Measurements from ENCODE around the gene TMEM135.
A peak's percentile ranks its signal among the peaks of the same experiment; 100 is the strongest.

The TMEM135 gene

DNA sequence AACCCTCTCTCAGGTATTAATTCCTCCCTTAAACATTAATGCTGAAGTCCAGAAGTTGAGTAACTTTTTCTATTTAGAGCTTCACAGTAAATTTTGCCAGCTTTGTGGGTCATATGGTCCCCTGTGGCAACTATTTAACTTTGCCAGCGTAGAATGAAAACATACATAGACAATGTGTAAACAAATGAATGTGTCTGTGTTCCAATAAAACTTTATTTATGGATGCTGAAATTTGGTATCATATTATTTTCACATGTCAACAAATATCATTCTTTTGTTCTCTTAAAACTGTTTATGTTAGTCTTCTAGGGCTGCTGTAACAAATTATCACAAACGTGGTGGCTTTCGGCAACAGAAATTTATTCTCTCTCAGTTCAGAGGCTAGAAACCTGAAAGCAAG is 85.1 kb downstream of the TMEM135 start:
- TF ChIP-seq CTCF (IDR thresholded peaks at IDR 0.05; ENCODE audit: control insufficient read depth, extremely low read depth, insufficient read depth) = no peak
- DNase-seq (ENCODE audit: low read depth) = peak; percentile 71
- H3K4me3 ChIP-seq (ENCODE audit: low read depth, low read length) = no peak overlapping the region

GRCh38 chr11:87125257-87125656 is 87.5 kb downstream of the TMEM135 start:
- TF ChIP-seq CTCF (IDR thresholded peaks at IDR 0.05; ENCODE audit: control insufficient read depth, extremely low read depth, insufficient read depth) = no peak
- DNase-seq (ENCODE audit: low read depth) = no peak
- no peak overlapping the region for H3K4me3 ChIP-seq (ENCODE audit: low read depth, low read length)

DNA sequence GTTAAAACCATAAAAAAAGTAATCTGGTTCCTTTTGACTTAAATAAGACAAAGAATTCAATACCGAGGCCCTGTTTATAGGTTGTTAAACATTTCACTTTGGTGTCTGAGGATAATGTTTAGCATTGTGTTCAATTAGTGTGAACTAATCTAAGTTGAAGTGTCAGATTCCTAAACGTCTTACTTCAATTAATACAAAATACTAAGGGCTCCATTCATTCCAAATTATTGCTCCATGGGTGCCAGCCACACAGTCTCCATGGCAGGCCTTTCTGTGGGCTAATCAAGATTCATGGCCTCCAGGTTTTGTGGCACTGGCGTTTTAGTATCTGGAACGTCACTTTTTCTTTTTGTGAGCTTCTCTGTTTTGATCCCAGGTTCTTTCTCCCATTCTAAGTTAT is 89.4 kb downstream of the TMEM135 start:
- H3K4me3 ChIP-seq (ENCODE audit: low read depth, low read length) = no peak overlapping the region
- TF ChIP-seq CTCF (IDR thresholded peaks at IDR 0.05; ENCODE audit: control insufficient read depth, extremely low read depth, insufficient read depth) = no peak
- no peak for DNase-seq (ENCODE audit: low read depth)

- peak; percentile 50 for DNase-seq (ENCODE audit: low read depth)
- H3K4me3 ChIP-seq (ENCODE audit: low read depth, low read length) = no peak overlapping the region
- TF ChIP-seq CTCF (IDR thresholded peaks at IDR 0.05; ENCODE audit: control insufficient read depth, extremely low read depth, insufficient read depth) = no peak
Observed at GRCh38 chr11:87128372-87128771, 90.6 kb downstream of the TMEM135 start.

GRCh38 chr11:87134524-87135106 is 96.9 kb downstream of the TMEM135 start:
- TF ChIP-seq CTCF (IDR thresholded peaks at IDR 0.05; ENCODE audit: control insufficient read depth, extremely low read depth, insufficient read depth) = no peak
- DNase-seq (ENCODE audit: low read depth) = no peak

DNA sequence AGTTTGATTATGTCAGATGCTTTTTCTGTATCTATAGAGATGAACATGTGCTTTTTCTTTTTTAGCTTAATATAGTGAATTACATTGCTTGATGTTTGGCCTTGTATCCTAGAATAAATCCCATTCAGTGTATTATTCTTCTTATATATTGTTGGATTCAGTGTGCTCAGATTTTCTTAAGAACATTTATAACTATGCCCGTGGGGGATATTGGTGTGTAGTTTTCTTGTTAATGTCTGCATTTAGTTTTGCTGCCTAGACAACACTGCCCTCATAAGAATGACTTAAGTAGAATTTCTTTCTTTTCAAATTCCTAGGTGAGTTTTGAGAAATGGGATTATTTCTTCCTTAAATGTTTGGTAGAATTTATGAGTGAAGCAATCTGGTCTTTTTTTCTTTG is 98.5 kb downstream of the TMEM135 start:
- no peak for DNase-seq (ENCODE audit: low read depth)
- no peak for TF ChIP-seq CTCF (IDR thresholded peaks at IDR 0.05; ENCODE audit: control insufficient read depth, extremely low read depth, insufficient read depth)
- H3K4me3 ChIP-seq (ENCODE audit: low read depth, low read length) = no peak overlapping the region

More at GRCh38 chr11:87134524-87135106, 96.9 kb downstream of the TMEM135 start:
- H3K4me3 ChIP-seq (ENCODE audit: low read depth, low read length) = no peak overlapping the region

DNA sequence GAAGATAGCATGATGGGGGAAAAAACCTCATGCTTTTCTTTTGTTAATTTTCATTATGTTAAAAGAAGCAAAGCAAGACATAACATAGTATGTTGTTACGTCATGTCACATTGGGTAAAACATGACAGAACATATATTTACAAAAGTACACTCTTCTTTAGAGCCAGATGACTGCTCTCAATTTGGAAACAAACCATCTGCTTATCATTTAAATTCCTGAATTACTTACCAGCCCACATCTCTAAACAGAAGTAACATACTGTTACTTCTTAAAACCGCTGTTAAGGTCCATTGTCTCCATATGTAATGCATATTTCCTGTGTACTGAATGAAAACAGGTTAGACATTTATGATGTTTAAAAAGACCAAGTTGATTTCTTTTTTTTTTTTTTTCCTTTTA is 100.0 kb downstream of the TMEM135 start:
- no peak for TF ChIP-seq CTCF (IDR thresholded peaks at IDR 0.05; ENCODE audit: control insufficient read depth, extremely low read depth, insufficient read depth)
- DNase-seq (ENCODE audit: low read depth) = no peak
- no peak overlapping the region for H3K4me3 ChIP-seq (ENCODE audit: low read depth, low read length)
